AG04449 (cell line): ENCODE data around the gene ARHGAP12.
A peak's percentile ranks its signal among the peaks of the same experiment; 100 is the strongest.

ENCODE experiments used
- CTCF ChIA-PET: fragments of 350-600 bp; formaldehyde crosslinking; extraction: SDS; loops from one replicate; lab custom pipeline; 2021; ENCODE audit warnings: antibody characterized with exemption; lab: Yijun Ruan, JAX
- POLR2A ChIA-PET: fragments of 400-600, 350-600 bp; formaldehyde crosslinking; extraction: SDS; loops from one replicate; lab custom pipeline; 2020; ENCODE audit warnings: antibody characterized with exemption, inconsistent platforms; lab: Yijun Ruan, JAX
- DNase-seq: peaks from one replicate; pipeline ENCODE4 v3.0.0-alpha.2; 2010; ENCODE audit warnings: low read depth, low spot score
- H3K4me3 ChIP-seq: 2 replicates; pipeline ENCODE4 v1.5.1; 2011; ENCODE audit warnings: low read depth, mild to moderate bottlenecking, control low read depth, low read length
- TF ChIP-seq, protein P1 (sequence below): IDR thresholded peaks from one replicate; pipeline ENCODE4 v1.5.1; 2011; ENCODE audit warnings: mild to moderate bottlenecking, moderate library complexity, low read length, control low read depth, inconsistent platforms; ENCODE audit not compliant: insufficient read depth; ENCODE audit errors: missing control alignments

Gene ARHGAP12

DNA sequence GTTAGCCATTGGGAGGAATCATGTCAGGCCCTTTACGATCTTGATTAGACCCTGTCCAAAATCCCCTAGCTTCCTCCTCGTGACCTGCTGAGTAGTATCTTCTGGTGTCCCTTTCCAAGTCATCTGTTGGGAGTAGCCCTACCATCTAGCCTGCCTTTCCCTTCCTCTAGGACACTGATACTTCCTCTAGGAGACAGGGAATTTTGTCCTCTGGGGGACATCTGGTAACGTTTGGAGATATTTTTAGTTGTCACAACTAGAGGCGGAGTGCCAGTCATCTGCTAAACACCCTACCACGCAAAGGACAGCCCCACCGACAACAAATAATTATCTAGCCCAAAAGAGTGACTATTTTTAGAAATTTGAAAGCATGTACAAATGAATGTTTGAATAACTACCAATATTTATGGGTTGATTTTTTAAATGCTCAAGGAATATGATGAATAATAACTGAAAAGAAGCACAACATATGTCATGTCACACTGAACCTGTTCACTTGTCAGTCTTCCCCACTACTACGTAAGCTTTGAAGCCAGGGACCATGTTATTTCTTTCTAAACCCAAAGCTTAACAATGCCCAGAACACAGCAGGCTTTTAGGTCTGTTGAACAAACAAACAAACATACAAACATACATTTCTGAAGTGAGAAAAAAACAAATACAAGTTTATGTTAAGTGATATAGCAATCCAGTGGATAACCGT, 105.9 kb downstream of the ARHGAP12 start:
- TF ChIP-seq, protein P1, sequence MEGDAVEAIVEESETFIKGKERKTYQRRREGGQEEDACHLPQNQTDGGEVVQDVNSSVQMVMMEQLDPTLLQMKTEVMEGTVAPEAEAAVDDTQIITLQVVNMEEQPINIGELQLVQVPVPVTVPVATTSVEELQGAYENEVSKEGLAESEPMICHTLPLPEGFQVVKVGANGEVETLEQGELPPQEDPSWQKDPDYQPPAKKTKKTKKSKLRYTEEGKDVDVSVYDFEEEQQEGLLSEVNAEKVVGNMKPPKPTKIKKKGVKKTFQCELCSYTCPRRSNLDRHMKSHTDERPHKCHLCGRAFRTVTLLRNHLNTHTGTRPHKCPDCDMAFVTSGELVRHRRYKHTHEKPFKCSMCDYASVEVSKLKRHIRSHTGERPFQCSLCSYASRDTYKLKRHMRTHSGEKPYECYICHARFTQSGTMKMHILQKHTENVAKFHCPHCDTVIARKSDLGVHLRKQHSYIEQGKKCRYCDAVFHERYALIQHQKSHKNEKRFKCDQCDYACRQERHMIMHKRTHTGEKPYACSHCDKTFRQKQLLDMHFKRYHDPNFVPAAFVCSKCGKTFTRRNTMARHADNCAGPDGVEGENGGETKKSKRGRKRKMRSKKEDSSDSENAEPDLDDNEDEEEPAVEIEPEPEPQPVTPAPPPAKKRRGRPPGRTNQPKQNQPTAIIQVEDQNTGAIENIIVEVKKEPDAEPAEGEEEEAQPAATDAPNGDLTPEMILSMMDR = no peak
- no peak for DNase-seq
- POLR2A ChIA-PET = no interaction called here
- no peak overlapping the region for H3K4me3 ChIP-seq
- CTCF ChIA-PET = interaction anchor here (1.5 to 1.6 kb wide), 3 partner anchors 13 to 15 kb away, joined by 3 to 4 read pairs (median 4); no protein-coding TSS in a partner anchor

DNA sequence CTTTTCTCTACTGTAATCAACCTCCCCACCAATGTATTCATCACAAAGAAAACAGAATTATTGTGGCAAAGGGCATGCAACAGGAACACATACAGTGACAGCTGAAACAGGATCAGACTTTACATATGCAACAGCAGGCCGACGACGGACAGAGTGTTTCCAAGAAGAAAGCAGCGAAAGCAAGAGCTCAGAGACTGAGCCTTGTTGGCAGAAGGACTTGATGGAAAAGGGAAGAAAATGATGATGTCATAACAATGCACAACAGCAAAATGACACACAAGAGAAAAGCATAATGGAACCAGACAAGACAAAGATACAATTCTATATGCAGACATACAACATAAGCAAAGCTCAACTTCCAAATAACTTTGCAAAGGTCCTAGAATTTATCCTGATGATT, 106.5 kb downstream of the ARHGAP12 start:
- CTCF ChIA-PET = interaction anchor here (1.5 to 1.6 kb wide), 3 partner anchors 13 to 16 kb away, joined by 3 to 4 read pairs (median 4); no protein-coding TSS in a partner anchor
- no peak for DNase-seq
- TF ChIP-seq, protein P1 = no peak
- no peak overlapping the region for H3K4me3 ChIP-seq
- POLR2A ChIA-PET = no interaction called here

DNA sequence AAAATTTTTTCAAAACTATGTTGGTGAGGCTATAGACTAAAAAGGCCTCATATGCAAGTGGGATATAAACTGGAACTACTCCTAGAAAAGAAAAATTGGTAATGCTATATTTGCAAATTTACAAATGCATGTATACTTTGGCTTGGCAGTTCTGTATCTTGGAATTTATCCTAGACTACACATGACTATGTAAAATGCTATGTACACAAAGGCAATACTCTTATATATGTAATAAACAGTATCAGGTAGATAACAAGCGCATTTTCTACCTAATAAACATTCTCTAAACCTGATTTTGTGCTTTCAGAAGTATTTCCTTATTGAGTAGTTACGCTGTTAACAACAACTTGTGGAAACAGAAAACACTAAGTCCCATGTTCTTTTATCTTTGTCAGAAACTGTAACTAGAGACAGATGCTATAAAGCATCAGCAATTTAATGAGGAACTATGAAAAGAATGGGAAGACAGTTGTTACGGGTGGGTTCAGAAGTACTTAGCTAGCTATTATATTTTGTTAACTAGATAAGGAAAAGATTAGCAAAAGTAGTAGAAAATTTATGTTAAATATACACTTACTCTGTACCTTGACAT, 107.8 kb downstream of the ARHGAP12 start:
- POLR2A ChIA-PET = no interaction called here
- CTCF ChIA-PET = interaction anchor here (1.6 kb wide), 1 partner anchor 17 kb away, joined by 4 read pairs; no protein-coding TSS in a partner anchor
- no peak for DNase-seq
- TF ChIP-seq, protein P1 = no peak
- no peak overlapping the region for H3K4me3 ChIP-seq

DNA sequence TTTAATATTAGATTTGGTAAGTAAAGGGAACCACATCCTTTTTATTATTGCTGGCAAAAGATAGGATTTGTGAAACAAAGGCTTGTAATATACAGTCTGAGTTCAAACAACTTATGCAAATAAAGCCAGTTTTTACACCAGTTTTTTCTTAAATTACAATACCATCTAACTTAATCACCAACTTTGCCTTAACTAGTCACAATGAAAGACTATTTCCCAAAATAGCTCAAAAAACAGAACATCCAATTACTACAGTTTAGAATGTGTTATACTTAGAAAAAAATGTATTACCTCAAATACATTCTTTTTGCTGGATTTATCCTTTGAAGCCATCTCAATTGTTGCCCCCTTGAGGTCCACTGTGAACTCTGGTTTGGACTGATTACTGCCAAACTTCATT, 108.5 kb downstream of the ARHGAP12 start:
- TF ChIP-seq, protein P1 = no peak
- no peak for DNase-seq
- ChIA-PET POLR2A (no interaction called here), CTCF (no interaction called here)
- no peak overlapping the region for H3K4me3 ChIP-seq

DNA sequence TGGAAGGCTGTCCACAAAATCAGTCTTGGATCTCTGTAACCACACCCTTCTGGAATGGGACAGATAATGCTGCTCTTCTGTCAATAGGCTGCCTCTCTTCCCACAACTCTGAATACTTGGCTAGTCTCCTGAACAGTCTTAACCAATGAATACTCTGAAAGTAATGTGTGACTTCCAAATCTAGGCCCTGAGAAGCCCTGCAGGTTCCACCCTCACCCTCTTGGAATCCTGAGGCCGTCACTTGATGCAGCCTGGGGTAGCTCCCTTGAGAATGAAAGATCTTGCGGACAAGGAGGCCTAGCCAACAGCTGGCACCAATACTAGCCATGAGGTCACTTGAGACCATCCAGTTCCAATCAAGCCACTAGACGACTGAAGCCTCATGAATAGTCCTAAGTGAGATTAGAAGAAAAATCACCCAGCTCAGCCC, 109.2 kb downstream of the ARHGAP12 start:
- POLR2A ChIA-PET = no interaction called here
- DNase-seq = peak; percentile 9
- TF ChIP-seq, protein P1 = no peak
- CTCF ChIA-PET = no interaction called here
- H3K4me3 ChIP-seq = no peak overlapping the region

DNA sequence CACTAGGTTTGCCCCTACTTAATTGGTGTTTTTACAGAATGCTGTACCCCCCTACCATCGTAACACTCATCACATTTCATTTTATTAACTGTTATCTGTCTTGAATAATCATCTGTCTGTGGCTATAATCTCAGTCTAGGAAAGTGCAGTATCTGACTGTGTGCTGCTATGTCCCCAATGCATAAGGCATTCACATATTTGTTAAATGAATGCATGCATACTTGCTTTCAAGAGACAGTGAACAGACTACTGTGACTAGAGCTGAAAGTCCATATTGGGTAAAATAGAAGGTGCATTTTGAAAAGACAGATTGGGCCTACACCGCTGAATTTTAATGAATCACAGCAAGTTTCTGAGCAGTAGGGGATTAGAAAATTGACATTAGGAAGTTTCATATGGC, 112.3 kb downstream of the ARHGAP12 start:
- CTCF ChIA-PET = interaction anchor here (1.5 to 2.0 kb wide), 3 partner anchors 10 to 49 kb away, joined by 3 to 6 read pairs (median 4); no protein-coding TSS in a partner anchor
- DNase-seq = peak; percentile 63
- TF ChIP-seq, protein P1 = no peak

More for the DNA sequence above, 112.3 kb downstream of the ARHGAP12 start:
- POLR2A ChIA-PET = no interaction called here
- no peak overlapping the region for H3K4me3 ChIP-seq
